NCI-H524 (cell line): ENCODE measurements around the gene PRKCE.

ENCODE experiments used
- DNase-seq, 2 experiments: peaks; one replicate each; lab custom pipeline; 2025; lab: John Stamatoyannopoulos, UW

PRKCE gene

GRCh38 chr2:45755585-45756335 lies 104.3 kb downstream of the PRKCE start:
- no peak for DNase-seq

- no peak for DNase-seq
These were observed 106.5 kb downstream of the PRKCE start for GRCh38 chr2:45758018-45758417.

GRCh38 chr2:45759310-45759851 lies 107.9 kb downstream of the PRKCE start:
- peak; percentile 89 to 97 for DNase-seq

- no peak for DNase-seq
These were observed 110.2 kb downstream of the PRKCE start for GRCh38 chr2:45761635-45762034.

GRCh38 chr2:45763255-45763654 lies 111.8 kb downstream of the PRKCE start:
- DNase-seq: peak in 1 of 2 experiments; percentile 64

GRCh38 chr2:45763797-45764196 lies 112.3 kb downstream of the PRKCE start:
- DNase-seq: no peak

GRCh38 chr2:45765007-45765727 lies 113.7 kb downstream of the PRKCE start:
- no peak for DNase-seq

GRCh38 chr2:45765728-45766254 lies 114.3 kb downstream of the PRKCE start:
- DNase-seq: no peak

GRCh38 chr2:45768208-45768607 lies 116.7 kb downstream of the PRKCE start:
- no peak for DNase-seq

- no peak for DNase-seq
These were observed 117.6 kb downstream of the PRKCE start for GRCh38 chr2:45769056-45769455.

- no peak for DNase-seq
These were observed 118.5 kb downstream of the PRKCE start for GRCh38 chr2:45769854-45770576.

- no peak for DNase-seq
These were observed 119.3 kb downstream of the PRKCE start for GRCh38 chr2:45770811-45771210.

- peak; percentile 90 to 95 for DNase-seq
These were observed 119.8 kb downstream of the PRKCE start for GRCh38 chr2:45771261-45771660.

GRCh38 chr2:45772038-45772437 lies 120.6 kb downstream of the PRKCE start:
- no peak for DNase-seq

- DNase-seq: no peak
These were observed 122.4 kb downstream of the PRKCE start for GRCh38 chr2:45773909-45774308.

GRCh38 chr2:45774688-45775244 lies 123.3 kb downstream of the PRKCE start:
- DNase-seq: no peak

- no peak for DNase-seq
These were observed 124.9 kb downstream of the PRKCE start for GRCh38 chr2:45776160-45776955.

GRCh38 chr2:45777996-45778719 lies 126.7 kb downstream of the PRKCE start:
- DNase-seq: peak; percentile 17 to 43

- DNase-seq: peak; percentile 22 to 78
These were observed 127.3 kb downstream of the PRKCE start for GRCh38 chr2:45778720-45779171.
